C1 segment of cervical spinal cord (tissue), 14 donors: ENCODE results near the gene MRAS.
"Not testable (repeated sequence)": the region's sequence is repeated elsewhere in the genome, so short reads cannot be mapped to it uniquely, and the experiment has no call there.

Experiments used
- DNase-seq, 14 donors: peaks; one replicate each; lab custom pipeline; 2025; lab: John Stamatoyannopoulos, UW

MRAS gene

DNA sequence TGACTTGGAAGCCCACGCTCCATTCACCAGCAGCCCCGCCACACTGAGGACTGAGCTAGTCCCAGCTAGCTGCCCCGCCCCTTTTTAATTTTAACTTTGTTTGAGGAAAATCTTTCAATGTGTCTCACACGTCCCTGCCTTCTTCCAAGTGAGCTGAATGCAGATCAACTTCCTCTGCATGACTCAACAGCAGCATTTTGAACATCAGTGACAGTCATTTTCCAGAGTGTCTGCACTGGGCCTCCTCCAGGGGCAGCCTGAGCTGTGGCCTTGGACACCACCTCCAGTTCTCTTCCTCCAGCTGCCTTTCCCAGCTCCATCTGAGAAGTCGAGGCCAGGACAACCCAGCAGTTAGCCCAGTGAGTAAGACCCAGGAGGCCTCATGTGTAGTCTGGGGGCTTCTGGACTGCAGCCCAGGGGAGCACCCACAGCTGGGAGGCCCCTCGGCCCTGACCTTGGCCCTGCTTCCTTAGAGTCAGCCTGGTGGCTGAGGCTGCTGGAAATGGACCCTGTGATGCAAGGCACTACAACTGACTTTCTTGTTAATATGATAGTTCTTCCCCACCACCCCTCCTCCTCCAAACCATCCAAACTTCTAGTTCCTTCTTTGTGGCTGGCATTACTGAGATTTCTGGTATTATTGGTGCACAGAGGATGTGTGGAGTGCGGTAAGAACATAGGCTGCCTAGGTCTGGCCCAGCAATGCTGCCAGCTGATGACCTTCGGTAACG, 64.6 kb downstream of the MRAS start:
- DNase-seq = no peak

DNA sequence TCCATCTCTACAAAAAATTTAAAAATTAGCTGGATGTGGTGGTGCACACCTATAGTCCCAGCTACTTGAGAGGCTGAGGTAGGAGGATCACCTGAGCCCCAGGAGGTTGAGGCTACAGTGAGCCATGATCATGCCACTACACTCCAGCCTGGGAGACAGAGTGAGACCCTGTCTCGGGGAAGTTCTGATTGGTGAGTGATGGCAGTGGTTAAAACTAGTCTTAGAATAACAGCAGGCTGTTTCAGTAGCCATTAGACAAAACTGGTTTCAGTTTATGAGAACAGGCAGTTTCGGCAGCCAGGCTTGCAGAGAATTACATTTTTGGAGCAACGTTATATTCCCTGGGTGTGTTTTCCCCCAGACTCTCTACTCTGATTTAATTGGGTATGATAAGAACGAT, 67.9 kb downstream of the MRAS start:
- DNase-seq = not testable (repeated sequence)

DNA sequence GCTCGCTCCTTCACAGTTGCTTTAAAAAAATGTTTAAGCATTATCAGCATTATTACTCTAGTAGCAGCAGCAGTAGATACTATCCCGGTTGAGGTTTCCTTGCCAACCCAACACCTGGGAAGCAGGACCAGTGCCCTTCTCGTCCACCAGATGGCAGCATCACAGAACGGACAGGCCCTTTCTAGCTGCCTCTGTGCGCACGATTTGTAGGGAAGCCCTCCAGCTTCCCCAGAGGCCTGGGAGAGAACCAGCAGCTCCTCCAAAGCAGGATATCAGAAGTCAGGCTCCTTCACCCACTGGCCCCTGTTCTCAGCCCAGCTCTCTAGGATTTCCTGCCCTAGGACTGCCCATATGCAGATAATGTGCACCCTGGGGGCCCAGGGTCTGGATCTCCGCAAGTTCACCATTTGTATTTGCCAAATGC, 69.2 kb downstream of the MRAS start:
- peak in 12 of 14 donors; percentile 7 to 61 (median 43) for DNase-seq

DNA sequence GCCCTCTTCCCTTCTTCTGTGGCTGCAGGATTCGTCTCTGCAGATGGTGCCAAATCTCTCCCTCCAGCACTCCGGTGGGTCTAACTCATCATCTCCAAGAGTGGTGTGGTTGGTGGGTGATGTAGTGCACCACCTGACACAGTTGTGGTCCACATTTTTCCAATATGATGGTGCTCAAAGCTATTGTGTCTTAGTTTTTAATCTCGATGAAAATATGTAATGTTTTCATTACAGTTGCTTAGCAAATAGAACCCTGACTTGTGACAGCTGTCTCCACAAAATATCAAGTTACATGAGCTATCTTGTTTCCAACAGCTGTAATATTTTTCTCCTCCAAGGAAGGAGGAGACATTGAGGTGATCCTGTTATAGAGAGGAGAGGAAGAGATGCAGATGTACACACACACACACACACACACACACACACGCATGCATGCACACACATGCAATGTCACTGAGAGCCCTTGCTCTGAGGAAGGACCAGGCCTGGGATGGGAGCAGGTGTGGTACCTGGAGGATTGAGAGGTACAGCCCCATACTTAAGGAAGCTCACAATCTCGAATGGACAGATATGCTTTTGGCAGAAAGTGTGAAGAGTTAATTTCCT, 70.3 kb downstream of the MRAS start:
- no peak for DNase-seq

DNA sequence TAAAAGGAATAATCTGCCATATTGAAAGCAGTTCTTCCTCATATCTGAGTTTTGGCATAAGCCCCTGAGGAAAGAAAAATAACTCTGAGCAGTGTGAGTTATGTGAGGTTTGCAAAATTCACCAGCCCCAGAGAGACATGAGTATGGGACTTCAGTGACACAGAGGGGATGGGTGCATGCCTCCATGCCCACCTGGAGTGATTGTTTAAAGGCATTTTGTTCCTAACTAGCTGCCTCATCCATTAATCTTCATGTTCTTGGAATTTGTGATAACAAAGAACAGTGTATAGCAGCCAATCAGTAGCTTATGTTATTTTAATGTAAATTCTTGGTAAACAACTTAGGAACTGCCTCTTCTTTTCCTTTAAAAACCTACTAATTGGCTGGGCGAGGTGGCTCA, 74.9 kb downstream of the MRAS start:
- DNase-seq = no peak

DNA sequence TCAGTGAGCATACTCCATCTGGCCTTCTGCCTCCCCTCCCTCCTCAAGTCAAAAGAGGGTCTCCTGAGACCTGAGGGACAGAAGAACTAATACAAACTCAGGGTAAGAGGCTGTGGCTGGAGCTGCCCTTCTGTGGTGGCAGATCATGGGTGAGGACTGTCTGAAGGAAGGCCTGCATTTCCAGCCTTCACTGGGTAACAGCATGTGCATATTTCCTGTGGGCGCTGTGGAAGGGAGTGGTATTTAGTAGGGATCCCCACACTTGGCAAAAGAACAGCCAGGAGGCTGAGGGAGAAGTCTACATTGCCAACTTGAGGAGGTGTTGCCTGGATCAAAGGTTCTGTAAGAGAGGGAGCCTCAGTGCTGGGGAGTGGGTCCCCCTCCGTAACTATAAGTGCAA, 75.9 kb downstream of the MRAS start:
- no peak for DNase-seq

DNA sequence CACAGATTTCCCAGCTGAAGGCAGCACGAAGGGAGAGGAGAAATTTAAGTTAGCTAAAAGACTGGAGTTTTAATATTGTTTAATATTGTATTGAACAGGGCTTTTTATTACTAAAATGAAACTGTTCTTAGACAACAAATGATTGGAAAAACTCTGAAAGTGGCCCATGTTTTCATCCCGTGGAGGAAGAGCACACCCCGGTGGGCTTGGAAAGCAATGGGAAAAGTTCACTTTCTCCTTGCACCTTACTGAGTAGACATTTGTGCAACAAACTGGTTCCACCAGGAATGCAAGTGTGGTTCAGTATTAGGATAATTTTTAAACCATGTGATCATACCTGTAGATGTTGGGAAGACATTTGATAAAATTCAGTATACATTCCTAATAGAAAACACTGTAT, 77.8 kb downstream of the MRAS start:
- no peak for DNase-seq

DNA sequence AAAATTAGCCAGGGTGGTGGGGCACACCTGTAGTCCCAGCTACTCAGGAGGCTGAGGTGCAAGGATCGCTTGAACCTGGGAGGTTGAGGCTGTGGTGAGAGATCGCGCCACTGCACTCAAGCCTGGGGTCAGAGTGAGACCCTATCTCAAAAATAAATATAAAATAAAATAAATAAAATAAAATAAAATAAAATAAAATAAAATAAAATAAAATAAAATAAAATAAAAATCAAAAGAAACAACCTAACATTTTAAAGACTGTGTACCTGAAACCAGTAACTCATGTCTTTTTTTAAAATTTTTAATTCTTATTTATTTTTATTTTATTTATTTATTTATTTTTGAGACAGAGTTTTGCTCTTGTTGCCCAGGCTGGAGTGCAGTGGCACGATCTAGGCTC, 78.4 kb downstream of the MRAS start:
- not testable (repeated sequence) for DNase-seq

DNA sequence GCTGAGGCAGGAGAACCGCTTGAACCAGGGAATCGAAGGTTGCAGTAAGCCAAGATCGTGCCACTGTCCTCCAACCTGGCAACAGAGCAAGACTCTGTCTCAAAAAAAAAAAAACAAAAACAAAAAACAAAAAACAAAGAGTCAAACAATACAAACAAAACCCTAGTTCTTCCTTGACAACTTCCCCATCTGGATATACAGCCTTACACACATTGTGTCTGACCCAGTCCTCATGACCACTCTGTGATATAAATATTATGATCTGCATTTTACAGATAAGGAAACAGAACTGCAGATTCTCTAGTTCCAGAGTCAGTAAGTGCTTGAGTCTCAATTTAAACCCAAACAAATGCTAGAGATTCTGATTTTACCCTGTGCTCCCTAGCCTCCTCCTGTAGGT, 81.3 kb downstream of the MRAS start:
- no peak for DNase-seq

DNA sequence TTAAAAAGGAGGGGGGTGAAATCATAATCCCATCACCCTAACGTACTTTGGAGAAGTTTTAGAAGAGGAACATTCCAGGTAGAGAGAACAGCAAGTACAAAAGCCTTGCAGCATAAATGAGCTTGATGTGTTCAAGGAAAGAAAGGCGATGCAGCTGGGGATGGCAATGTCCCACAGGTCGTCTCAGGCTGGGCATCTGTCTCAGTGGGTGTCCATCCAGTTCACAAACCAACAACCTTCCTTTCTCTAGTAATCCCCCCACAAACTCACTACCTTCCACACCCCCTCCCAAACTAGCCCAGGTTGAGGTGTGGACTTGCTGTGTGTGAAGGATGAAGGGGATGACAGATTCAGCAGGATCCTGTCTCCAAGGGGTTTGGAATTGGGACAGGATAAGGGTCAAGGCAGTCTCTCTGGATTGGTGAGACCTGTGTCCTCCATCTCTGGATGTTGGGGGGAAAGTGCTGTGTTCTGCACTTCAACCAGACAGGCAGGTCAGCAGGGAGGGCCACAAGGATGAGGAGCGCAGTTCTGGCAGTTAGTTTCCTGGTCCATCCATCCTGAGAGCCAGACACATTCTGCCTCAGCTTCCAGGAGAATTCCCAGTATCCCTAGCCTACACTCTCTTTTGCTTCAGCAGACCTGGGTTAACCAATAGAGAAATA, 84.3 kb downstream of the MRAS start:
- DNase-seq = no peak

DNA sequence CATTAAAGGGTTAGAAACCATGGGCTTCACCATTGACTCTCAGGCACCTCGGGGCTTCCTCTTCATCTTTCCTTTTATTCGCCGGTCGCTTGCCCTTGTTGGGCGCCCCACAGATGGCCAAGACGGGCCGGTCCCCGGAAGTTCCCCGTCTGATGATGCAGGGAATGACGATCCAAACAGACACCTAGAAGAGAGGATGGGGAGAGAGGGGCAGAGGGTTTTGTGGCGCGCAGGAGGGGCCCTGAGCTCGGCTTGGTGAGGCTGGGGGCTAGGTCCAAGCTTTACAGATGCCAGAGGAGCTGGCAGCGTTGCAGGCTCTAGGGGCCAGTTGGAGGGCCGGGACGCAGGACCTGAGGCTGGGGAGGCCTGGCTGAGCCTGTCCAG, 85.5 kb downstream of the MRAS start:
- DNase-seq = no peak

DNA sequence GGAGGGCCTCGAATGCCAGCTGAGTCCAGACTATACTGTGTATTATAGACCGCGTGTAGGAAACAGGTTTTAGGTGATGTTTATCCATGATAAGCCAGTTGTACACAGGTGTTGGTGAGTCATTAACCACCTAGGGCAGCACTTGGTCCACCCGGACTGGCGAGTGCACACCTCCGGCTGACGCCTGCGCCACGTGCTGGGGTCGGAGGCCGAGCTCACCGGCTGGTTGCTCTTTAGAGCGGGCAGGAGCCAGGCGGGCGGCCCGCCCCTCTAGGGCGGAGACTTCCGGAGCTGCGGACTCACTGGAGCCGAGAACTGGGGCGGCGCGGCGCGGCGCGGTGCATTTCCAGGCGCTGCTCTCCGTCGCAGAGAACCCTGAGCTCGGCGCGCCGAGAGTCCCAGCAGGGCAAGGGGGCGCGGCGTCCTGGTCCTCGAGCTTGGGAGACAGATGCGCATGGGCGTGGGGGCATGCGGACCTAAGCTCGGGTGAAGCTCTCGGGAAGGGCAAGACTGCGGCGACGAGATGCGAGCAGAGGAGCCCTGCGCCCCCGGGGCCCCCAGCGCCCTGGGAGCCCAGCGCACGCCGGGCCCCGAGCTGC, 86.0 kb downstream of the MRAS start, which contains the start of gene ESYT3:
Gene ESYT3 (plus strand): TSS at position 341 of the 599 bp plus-strand sequence. CDS start 183 bp downstream, at position 524.
- DNase-seq = peak in 3 of 14 donors; percentile 21 to 49 (median 34)

DNA sequence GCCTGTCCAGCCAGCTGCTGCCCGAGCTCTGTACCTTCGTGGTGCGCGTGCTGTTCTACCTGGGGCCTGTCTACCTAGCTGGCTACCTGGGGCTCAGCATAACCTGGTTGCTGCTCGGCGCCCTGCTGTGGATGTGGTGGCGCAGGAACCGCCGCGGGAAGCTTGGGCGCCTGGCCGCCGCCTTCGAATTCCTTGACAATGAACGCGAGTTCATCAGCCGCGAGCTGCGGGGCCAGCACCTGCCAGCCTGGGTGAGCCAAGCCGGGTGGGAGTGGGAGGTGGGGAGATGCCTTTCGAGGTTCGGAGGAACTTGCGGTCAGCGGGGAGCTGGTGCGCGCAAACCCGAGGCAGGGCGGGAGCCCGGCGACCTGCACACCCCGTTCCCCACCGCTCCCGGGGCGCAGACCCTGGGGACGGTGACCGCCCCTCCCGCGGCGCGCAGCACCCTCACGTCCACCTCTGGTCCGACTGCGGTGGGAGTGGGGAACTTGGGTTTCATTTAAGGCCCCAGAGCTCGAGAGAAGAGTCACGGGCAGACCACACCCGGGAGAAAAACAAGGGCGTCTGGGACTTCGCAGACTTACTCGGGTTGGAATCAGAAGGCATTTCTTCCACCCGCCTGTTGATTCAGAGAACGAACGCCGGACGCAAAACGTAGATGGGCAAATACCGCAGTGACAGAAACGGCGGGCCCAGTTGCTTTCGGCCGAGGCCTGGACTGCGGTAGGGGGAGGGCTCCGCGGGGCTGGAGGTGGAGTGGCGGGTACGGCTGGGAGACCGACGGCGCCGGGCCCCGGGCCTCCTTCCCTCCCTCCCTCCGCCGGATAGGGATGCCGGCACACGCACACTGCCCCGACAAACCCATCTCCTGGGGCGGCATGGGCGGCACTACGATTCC, 86.7 kb downstream of the MRAS start:
- DNase-seq = no peak

DNA sequence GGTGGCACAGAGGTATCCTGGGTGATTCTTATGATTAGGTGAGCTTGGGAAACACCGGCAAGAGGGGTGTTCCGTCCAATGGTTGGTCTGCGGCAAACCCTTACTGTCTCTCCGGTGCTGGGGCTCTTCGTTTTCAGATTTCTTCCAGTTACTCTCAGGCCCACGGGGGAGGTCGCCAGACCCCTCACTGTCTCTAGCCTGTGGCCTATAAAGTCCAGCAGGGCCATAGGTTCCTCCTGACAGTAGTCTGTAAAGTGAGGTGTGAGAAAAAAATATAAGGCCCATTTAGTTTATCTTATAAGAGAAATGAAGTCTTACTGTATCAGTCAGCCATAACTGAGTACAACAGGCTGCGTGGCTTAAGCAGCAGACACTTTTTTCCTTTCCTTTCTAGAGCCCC, 87.5 kb downstream of the MRAS start:
- DNase-seq = no peak

DNA sequence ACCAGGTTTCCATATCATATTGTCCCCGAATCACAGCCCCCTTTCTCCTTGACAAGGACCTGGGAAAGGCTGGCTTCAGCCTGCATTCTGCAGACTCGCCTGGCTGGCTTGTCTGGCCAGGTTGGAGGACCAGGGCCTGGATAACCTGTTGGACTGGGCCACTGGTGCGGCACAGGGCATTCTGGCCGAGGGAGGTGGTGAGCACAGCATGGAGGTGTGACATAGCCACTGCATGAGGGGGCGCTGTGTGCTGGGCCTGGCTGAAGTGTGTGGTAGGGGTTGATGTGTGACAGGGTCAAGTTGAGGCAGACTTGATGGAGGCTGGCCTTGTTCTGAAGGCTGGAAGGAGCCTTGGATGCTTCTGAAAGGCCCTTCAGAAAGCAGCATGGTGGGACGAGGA, 88.9 kb downstream of the MRAS start:
- no peak for DNase-seq

DNA sequence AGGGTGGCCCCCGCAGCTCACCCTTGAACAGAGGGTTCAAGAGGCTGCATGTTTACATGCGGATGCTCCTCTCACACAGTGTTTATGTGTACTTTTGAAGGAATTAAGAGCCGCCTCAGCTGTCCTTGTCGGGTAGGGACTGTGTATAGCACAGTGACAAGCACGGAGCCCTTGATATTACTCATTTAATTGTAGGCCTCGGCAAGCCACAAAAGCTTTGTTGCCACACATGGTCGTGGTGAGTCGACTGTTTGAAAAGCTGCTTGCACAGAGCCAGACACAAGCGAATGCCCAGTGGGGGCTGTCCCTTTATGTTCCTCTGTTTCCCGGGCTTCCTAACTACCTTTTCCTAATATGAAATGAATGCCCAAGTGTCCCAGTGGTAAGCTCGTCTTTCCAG, 90.5 kb downstream of the MRAS start:
- DNase-seq = peak in 1 of 14 donors; percentile 16

DNA sequence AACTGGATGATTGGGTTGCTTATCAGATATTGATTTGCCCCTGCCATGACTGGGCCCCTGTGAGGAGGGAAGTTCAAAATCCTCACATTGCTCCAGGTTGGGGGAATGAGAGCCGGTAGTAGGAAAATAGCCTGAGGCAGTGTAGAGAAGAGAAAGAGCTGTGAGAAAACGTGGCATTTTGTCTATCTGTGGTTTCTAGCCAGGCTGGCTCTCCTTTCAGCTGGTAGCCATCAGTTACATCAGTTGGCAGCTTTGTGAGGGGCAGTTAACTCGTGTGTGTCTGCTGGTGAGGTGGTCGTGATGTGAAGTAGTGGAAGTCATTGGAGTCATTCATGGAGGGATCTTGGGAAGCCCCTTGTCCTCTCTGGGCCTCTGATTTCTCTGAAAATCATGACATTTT, 91.3 kb downstream of the MRAS start:
- no peak for DNase-seq

DNA sequence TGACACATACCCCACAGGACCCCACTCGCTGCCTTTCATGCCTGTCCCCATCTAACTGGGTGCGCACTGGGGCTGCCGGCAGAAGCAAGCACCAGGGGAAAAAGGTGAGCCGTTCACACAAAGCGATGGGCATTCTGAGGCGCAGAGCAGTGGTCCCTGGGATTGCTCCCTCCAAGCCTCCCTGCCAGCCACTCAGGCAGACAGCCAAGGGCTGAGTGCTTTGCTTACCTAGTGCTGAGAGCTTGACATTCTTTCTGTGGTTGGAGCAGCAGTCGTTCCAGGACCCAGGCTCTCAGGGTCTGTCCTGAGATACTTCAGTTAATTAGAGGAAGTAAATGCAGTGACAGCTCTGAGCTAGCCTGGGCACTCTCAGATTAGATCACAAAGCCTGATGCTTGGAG, 91.7 kb downstream of the MRAS start:
- no peak for DNase-seq

DNA sequence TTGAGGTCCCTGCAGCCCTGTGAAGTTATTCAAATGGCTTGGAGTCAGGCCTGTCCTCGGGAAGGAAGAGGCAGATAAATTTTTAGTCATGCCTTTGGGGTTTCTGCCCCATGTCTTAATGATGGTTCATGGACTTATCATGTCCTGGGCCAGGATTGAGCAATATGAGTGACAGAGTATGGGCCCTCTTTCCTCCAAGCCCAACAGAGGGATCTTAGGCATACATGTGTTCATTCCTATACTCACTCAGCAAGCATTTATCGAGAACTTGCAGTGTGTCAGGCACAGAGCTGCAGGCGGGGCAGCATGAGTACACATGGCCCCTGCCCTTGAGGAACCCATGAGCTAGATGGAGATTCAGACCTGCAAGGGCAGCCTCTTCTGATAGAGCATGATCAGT, 92.2 kb downstream of the MRAS start:
- no peak for DNase-seq

DNA sequence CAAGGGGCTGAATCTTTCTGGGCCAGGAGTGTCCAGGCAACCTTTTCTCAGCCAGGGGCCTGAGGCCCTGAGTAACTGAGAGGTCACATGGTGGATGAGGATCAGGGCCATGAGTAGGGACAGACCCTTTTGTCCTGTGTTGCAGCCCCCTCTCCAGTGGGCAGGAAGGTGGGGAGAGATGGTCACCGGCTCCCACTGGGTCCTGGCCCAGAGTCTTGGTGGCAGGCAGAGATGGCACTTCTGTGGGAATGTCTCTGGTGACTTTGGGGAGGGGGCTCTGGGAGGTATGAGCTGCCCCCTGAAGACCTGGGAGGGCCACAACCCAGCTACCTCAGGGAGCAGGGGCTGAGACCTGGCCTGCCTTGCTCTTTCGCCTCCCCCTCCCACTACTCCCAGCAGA, 92.9 kb downstream of the MRAS start:
- DNase-seq = no peak

DNA sequence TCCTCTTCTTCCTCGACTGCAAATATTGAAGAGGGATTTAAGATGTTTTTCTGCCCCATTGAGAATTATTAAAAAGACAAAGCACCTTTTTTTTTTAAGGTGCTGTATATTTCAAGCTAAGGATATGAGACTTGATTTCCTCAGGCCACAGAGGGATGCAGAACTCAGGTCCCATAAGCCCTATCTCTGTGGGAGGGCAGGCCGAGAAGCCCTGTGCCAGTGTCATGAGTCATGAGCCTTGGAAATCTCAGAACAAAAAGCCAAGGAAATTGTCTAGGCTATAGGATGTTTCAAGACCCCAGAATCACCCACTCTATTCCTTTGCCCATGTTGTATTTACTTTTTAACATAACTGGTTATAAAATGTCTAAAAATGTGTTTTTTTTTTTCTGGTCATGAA, 93.4 kb downstream of the MRAS start:
- DNase-seq = no peak

DNA sequence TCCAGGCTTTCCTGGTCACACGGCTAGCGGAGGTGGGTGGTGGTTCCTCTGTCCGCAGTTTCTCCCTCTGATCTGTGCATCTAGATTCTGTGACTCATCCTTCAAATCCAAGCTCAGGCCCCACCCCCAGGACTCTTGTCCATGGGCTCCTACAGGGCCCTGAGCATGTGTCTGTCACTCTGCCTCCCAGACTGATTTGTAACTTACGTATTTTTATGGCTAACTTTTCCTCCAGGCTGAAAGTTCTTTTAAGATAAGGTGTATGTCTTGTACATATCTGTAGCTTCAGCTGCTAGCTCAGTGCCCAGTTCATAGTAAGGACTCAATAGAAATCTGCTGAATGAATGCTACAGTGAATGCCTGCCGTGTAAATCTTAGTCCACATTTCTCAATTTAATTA, 94.1 kb downstream of the MRAS start:
- DNase-seq = no peak
